ENCODE results near the gene SYNE1. TPM values are rescaled to one million over a fixed set of nuclear protein-coding genes. Genes with fewer than 3 reads are reported as not detected.
A peak's percentile ranks its signal among the peaks of the same experiment; 100 is the strongest.

SYNE1 gene
- total and polyA plus RNA-seq, 10 of the 15 experiments (the other 5 are each of a cell fraction or from before 2014, with no cell fraction given): 2.3 to 28.7 (median 14.1) TPM

GRCh38 chr6:152301765-152302568 is 335.2 kb downstream of the SYNE1 start (continued):
- TF ChIP-seq ZBTB4 (CRISPR knock-in tag; IDR thresholded peaks at IDR 0.05) (no peak), CBFB (IDR thresholded peaks at IDR 0.05; ENCODE audit: low read depth) (peak; percentile 58), DPF2 (IDR thresholded peaks at IDR 0.05) (peak; percentile 91), STAT1 (conservative IDR thresholded peaks at IDR 0.05) (0 out of 2 replicates have a peak, but pooled peaks have one; percentile 31), ZNF687 (IDR thresholded peaks at IDR 0.05) (no peak), REST (IDR thresholded peaks at IDR 0.05; ENCODE audit: low read depth, low read length) (no peak), CUX1 (IDR thresholded peaks at IDR 0.05; ENCODE audit: insufficient replicate concordance, low read depth, low read length) (no peak), ATF3 (IDR thresholded peaks at IDR 0.05; ENCODE audit: borderline replicate concordance, extremely low read depth, low read depth, low read length) (peak; percentile 40; the same call in 1 of the 2 replicates), WRNIP1 (IDR thresholded peaks at IDR 0.05; ENCODE audit: borderline replicate concordance, low read depth, low read length) (no peak), TCF3 (IDR thresholded peaks at IDR 0.05; ENCODE audit: borderline replicate concordance, insufficient read depth, low read depth, low read length) (peak; percentile 60; the same call in 1 of the 2 replicates), NR2F1 (conservative IDR thresholded peaks at IDR 0.05) (peak; percentile 36; the same call in 1 of the 2 replicates)
